GM21576 (cell line): Measurements from ENCODE around the gene RAB11A.
"Not testable (repeated sequence)": the region's sequence is repeated elsewhere in the genome, so short reads cannot be mapped to it uniquely, and the experiment has no call there.

Source experiments
- ATAC-seq: cut with Tn5 transposase; IDR thresholded peaks from one replicate; pipeline ENCODE4 v1.9.1; 2021; ENCODE audit warnings: mild to moderate bottlenecking, moderate library complexity; ENCODE audit not compliant: unreplicated experiment

Gene RAB11A

DNA sequence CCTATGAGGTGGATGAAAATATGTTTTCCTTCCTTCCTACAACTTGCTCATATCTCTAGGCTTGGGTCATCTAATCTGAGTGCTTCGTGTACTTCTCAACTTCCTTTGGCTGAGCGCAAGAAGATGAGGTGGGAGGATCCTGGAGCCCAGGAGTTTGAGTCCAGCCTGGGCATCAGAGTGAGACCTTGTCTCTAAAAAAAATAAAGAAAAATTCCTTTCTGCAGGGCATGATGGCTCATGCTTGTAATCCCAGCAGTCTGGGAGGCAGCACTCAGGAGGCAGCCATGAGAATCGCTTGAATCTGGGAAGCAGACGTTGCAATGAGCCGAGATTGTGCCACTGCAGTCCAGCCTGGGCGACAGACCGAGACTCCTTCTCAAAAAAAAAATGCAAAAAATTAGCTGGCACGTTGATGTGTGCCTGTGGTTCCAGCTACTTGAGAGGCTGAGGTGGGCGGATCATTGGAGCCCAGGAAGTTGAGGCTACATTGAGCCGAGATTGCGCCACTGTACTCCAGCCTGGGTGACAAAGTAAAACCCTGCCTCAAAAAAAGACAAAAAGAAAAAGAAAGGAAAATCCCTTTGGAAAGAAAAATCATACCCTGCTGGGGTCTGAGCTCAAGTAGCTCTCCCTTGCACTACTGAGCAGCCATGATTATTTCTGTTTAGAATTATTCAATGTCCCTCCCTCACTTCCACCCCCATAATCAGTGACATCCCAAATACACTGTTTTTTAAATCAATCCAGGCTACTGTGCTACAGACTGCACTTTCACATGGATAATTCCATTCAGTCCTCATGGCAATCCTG lies 28.0 kb upstream of the RAB11A start:
- ATAC-seq = no peak

DNA sequence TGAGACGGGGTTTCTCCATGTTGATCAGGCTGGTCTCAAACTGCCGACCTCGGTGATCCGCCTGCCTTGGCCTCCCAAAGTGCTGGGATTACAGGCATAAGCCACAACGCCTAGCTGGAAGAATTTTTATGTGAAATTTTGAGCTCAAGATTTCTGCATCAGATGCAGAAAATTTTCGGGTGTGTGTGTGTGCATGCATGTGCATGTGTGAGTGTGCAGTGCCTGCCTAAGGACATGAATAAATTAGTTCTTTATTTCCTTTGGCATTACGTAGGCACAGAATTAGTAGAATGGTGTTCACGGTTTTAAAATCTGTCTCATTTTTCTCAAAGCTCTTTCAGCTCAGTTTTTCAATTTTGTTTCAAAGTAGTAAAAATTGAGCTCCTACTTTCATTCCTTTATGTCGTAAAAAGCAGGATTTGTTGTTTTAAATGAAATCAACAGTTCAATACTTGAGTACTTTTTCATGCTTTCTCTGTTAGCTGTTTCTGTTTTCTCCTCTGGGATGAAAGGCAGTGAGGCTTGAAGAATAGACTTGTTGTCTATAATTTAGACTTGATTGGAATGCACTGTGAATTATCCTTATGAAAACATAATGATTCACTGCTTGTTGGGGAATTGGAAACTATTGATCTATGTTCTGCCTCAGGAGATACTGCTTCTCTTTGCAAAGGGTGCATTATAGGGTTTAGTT lies 23.3 kb upstream of the RAB11A start:
- no peak for ATAC-seq

- ATAC-seq = no peak
Observed at GRCh38 chr15:65847989-65848388, 21.3 kb upstream of the RAB11A start.

DNA sequence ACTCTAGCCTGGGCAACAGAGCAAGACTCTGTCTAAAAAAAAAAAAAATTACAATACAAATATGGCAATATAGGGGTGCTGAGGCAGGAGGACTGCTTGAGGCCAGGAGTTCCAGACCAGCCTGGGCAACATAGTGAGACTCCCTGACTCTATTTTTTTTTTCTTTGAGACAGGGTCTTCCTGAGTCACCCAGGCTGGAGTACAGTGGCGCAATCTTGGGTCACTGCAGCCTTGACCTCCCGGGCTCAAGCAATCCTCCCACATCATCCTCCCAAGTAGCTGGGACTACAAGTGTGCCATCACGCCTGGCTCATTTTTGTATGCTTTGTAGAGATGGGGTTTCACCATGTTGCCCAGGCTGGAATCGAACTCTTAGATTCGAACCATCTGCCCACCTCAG lies 17.3 kb upstream of the RAB11A start:
- no peak for ATAC-seq

GRCh38 chr15:65856821-65857455 lies 12.4 kb upstream of the RAB11A start:
- no peak for ATAC-seq

GRCh38 chr15:65857718-65858402 lies 11.4 kb upstream of the RAB11A start:
- ATAC-seq = no peak

DNA sequence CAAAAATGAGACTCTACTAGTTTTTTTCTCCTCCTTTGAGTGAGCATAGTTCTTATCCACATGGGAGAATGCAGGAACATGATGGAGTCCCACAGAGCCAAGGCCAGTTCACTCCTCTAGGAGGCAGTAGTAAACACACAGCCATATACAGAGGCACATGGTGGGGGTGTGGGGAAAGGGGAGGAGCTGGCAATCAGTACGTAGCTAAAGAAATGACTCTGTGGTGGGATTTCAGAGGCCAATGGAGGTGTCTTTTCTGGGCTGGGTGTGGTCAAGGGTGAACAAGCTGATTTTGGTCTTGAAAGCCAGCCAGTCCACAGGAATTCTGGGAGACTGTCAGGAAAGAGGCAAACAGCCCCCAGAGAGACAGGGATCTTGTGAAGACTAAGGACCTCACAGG lies 6.6 kb upstream of the RAB11A start:
- ATAC-seq = no peak

DNA sequence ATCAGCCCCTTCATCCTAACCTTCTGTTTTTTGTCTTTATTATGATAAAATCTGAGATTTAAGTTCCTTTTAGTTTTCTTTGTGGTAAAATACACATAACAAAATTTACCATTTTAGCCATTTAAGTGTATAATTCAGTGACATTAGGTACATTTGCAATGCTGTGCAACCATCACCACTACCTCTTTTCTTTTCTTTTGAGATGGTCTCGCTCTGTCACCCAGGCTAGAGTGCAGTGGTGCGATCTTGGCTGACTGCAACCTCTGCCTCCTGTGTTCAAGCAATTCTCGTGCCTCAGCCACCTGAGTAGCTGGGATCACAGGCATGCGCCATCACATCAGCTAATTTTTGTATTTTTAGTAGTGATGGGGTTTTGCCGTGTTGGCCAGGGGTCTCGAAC lies 6.2 kb upstream of the RAB11A start:
- no peak for ATAC-seq

DNA sequence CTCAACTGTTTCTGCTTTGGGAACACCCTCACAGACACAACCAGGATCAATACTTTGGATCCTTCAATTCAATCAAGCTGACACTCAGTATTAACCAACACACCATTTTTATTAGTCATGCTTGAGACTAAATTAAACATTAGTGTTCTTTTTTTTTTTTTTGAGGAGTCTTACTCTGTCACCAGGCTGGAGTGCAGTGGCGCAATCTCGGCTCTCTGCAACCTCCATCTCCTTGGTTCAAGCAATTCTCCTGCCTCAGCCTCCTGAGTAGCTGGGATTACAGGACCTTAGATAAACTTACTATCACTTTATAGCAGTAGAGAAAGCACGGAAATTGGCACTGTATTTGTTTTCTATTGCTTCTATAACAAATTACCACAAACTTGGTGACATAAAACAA lies 2.0 kb upstream of the RAB11A start:
- ATAC-seq = no peak

DNA sequence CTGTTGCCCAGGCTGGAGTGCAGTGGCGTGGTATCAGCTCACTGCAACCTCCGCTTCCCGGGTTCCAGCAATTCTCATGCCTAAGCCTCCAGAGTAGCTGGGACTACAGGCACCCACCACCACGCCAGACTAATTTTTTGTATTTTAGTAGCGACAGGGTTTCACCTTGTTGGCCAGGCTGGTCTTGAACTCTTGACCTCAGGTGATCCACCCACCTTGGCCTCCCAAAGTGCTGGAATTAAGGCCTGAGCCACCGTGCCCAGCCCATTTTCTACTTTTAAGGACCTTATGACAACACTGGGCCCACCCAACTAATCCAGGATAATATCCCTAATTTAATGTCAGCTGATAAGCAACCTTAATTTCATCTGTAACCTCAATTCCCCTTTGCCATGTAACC lies 1.4 kb upstream of the RAB11A start:
- not testable (repeated sequence) for ATAC-seq

DNA sequence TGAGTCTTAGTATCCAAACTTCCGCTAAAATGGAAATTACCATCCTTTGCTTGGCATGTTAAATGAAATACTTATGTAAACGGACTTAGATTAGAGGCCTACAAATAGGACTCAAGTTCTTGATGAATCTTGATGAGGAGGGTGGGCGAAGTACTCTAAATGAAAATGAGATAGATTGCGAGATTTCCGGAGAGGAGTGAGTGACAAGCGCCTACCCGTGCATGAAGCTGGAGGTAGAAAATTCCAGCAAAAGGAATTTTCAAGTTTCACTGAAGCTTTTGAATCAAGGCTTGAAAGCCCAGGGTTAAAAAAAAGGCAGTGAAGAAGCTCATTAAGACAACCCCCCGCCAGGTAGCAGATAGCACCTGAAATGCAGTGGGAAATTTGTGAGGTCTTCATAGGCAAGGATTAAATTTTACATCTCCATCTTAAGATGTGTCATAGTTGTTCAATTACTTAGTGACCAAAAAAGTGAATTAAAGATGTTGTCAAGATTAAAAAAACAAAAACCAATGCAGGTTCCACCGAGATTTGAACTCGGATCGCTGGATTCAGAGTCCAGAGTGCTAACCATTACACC lies 655 bp upstream of the RAB11A start:
- ATAC-seq = no peak

GRCh38 chr15:65869954-65870871 lies 922 bp downstream of the RAB11A start:
- ATAC-seq = no peak

GRCh38 chr15:65870889-65871533 lies 1.7 kb downstream of the RAB11A start:
- no peak for ATAC-seq

DNA sequence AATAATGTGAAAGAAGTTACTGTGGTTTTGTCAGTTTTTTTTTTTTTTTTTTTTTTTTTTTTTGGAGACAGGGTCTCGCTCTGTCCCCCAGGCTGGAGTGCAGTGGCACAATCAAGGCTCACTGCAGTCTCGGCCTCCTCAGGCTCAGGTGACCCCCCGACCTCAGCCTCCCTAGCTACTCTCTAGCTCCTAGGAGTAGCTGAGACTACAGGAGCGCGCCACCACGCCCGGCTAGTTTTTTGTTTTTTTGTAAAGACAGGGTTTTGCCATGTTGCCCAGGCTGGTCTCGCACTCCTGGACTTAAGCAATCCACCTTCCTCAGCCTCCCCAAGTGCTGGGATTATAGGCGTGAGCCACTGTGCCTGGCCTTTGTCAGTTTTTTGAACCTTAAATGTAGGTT lies 2.6 kb downstream of the RAB11A start:
- ATAC-seq = not testable (repeated sequence)

DNA sequence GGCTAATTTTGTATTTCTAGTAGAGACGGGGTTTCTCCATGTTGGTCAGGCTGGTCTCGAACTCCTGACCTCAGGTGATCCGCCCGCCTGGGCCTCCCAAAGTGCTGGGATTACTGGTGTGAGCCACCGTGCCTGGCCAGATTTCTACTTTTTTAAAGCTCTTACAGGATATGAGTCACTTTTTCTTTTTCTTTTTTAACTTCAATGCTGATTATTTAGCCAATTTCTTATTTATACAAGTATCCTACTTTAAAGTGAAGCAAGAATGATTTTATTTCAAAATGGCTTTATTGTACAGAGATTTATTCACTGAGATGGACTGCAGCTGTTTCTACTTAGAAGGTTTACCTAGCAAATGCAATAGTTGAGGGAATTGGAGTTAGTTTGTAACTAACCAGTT lies 3.3 kb downstream of the RAB11A start:
- ATAC-seq = not testable (repeated sequence)

- no peak for ATAC-seq
Observed at GRCh38 chr15:65873256-65873655, 4.0 kb downstream of the RAB11A start.

DNA sequence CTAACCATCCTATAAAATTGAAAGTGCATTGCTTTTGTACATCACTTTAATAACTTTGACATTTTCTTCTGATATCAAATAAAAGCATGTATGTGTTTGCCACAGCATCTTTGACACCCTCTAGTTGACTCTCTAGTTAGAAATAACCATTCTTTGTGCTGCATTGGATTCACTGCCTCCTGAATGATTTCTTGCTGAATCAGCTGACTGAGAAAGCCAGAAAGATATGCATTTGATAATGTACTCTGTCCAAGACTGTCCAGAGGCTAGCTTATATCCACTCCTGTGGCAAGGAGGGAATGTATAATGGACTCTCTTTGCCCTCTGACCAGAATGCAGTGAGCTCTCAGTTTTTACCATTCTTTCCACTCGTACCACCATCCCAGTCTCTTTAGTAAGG lies 6.2 kb downstream of the RAB11A start:
- no peak for ATAC-seq

DNA sequence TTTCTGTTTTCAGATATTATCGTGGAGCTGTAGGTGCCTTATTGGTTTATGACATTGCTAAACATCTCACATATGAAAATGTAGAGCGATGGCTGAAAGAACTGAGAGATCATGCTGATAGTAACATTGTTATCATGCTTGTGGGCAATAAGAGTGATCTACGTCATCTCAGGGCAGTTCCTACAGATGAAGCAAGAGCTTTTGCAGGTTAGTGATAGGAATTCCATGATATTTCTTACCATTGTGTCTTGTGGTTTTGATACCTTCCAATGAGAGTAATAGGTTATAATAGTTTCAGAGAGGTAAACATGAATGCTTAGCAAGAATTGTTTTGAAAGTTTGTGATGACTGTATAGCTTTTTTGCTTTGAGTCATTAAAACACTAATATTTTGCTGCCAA lies 8.5 kb downstream of the RAB11A start:
- ATAC-seq = no peak

GRCh38 chr15:65881766-65882434 lies 12.6 kb downstream of the RAB11A start:
- ATAC-seq = no peak
